GM12864 (cell line): ENCODE results near the gene C19orf44.
"Not testable (repeated sequence)": the region's sequence is repeated elsewhere in the genome, so short reads cannot be mapped to it uniquely, and the experiment has no call there.

ENCODE experiments used
- DNase-seq: peaks from one replicate; pipeline ENCODE4 v3.0.0-alpha.2; 2011; ENCODE audit warnings: low read depth
- H3K4me3 ChIP-seq: 2 replicates; pipeline ENCODE4 v1.5.1; 2011; ENCODE audit warnings: mild to moderate bottlenecking, low read depth, low read length, control low read depth
- TF ChIP-seq, protein P1 (sequence below): IDR thresholded peaks from 2 replicates; pipeline ENCODE4 v1.5.1; 2011; ENCODE audit warnings: low read depth, mild to moderate bottlenecking, moderate library complexity, low read length, control low read depth, inconsistent platforms; ENCODE audit errors: missing control alignments

The C19orf44 gene

DNA sequence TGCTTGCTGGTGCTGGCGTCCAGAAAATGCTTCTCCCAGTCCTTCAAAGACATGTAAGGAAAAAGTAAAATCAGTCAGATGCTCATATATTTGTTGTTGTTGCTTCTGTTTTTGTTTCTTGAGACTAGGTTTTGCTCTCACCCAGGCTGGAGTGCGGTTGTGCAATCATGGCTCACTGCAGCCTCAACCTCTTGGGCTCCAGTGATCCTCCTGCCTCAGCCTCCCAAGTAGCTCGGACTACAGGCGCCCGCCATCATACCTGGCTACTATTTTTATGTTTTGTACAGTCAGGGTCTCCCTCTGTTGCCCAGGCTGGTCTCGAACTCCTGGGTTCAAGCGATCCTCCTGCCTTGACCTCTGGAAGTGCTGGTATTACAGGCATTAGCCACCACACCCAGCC, 13.4 kb upstream of the C19orf44 start:
- H3K4me3 ChIP-seq, result no peak overlapping the region
- DNase-seq, result no peak
- TF ChIP-seq, protein P1, sequence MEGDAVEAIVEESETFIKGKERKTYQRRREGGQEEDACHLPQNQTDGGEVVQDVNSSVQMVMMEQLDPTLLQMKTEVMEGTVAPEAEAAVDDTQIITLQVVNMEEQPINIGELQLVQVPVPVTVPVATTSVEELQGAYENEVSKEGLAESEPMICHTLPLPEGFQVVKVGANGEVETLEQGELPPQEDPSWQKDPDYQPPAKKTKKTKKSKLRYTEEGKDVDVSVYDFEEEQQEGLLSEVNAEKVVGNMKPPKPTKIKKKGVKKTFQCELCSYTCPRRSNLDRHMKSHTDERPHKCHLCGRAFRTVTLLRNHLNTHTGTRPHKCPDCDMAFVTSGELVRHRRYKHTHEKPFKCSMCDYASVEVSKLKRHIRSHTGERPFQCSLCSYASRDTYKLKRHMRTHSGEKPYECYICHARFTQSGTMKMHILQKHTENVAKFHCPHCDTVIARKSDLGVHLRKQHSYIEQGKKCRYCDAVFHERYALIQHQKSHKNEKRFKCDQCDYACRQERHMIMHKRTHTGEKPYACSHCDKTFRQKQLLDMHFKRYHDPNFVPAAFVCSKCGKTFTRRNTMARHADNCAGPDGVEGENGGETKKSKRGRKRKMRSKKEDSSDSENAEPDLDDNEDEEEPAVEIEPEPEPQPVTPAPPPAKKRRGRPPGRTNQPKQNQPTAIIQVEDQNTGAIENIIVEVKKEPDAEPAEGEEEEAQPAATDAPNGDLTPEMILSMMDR, result no peak

DNA sequence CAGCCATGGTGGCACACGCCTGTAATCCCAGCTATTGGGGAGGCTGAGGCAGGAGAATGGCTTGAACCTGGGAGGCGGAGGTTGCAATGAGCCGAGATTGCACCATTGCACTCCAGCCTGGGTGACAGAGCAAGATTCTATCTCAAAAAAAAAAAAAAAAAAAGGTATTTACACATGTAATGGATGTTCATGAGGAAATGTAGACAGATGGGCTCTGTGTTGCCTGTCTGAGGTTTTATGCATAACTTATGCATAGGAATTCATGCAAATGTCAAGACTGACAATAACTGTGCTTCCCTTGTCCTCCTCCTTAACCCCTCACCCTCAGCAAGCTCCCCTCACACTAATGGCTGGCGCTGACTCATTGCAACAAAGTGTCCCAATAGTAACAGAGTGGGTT, 9.7 kb upstream of the C19orf44 start:
- DNase-seq, H3K4me3 ChIP-seq: not testable (repeated sequence)

DNA sequence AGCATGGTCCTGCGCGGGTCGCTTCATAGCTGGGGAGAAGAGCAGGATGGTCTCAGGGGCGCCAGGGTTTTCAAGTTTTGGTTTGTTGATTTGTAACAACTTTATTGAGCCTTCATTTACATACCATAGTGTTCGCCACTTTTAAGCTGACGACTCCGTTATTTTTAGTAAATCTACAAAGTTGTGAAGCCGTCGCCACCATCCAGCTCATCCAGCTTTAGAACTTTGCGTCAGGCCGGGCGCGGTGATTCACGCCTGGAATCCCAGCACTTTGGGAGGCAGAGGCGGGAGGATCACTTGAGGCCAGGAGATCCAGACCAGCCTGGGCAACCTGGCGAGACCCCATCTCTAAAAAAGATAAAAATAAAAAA, 404 bp downstream of the C19orf44 start:
- no peak for DNase-seq
- TF ChIP-seq, protein P1, result no peak
- peak overlapping the region; percentile 62 for H3K4me3 ChIP-seq

DNA sequence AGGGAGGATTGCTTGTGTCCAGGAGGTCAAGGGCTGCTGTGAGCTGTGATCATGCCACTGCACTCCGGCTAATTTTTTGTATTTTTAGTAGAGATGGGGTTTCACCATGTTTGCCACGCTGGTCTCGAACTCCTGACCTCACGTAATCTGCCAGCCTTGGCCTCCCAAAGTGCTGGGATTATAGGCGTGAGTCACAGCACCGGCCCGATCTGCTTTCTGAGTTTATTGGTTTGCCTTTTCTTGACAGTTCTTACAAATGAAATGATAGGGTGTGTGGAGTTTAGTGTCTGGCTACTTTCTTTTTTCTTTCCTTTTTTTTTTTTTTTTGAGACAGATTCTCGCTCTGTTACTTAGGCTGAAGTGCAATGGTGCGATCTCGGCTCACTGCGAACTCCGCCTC, 848 bp downstream of the C19orf44 start:
- no peak for DNase-seq
- peak overlapping the region; percentile 62 for H3K4me3 ChIP-seq

DNA sequence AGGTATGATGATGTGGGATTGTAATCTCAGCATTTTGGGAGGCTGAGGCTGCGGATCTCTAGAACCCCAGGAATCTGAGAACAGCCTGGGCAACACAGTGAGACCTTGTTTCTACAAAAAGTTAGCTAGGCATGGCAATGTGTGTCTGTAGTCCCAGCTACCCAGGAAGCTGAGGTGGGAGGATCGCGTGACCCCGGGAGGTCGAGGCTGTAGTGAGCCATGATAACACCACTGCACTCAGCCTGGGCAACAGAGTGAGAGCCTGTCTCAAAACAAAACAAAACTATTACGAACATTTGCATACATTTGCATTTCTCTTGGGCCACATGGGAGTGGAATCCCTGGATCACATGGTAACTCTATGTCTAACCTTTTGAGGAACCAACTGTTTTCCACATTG, 1.6 kb downstream of the C19orf44 start:
- TF ChIP-seq, protein P1, result no peak
- DNase-seq, result no peak
- no peak overlapping the region for H3K4me3 ChIP-seq

More for the DNA sequence above, 848 bp downstream of the C19orf44 start:
- TF ChIP-seq, protein P1, result no peak

DNA sequence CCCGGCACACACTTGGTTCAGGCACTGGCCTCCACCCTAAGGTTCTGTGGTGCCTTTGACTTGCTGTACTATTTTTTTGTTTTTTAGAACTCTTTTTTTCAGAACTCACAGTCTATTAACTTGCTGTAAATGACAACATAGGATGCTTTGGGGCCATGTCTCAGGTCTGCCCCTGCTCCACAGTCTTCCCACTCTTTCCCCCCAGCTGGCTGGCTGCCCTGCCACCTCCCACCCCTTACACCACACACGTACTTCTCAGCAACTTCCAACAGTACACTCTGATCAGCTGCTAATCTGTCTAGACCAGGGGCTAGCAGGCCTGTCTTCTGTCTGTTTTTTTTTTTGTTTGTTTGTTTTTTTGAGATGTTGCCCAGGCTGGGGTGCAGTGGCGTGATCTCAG, 8.1 kb downstream of the C19orf44 start:
- DNase-seq, result no peak
- TF ChIP-seq, protein P1, result no peak
- no peak overlapping the region for H3K4me3 ChIP-seq

DNA sequence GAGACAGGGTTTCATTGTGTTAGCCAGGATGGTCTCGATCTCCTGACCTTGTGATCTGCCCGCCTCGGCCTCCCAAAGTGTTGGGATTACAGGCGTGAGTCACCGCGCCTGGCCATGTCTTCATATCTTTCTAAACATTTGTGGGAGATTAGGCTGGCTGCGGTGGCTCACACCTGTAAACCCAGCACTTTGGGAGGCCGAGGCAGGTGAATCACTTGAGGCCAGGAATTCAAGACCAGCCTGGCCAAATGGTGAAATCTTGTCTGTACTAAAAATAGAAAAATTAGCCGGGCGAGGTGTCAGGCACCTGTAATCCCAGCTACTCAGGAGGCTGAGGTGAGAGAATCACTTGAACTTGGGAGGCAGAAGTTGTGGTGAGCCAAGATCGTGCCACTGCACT, 10.0 kb downstream of the C19orf44 start:
- DNase-seq, H3K4me3 ChIP-seq: not testable (repeated sequence)

DNA sequence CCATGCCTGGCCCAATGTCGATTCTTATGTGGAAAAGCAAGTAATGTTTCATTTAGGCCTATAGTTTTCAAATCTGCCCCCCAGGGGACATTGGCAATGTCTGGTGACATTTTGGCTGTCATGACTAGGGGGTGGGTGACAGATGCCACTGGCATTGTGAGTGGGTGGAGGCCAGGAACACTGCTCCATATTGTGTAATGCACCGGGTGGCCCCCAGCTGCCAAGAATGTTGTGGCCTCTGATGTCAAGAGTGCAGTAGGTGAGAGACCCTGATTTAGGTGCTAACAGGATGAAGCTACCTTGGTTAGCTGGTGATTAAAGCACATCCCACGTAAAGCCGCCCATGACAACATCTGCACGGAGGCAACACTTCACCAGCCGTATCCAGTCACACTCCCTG, 10.8 kb downstream of the C19orf44 start:
- no peak for DNase-seq
- H3K4me3 ChIP-seq, result no peak overlapping the region
- TF ChIP-seq, protein P1, result no peak
